ENCODE results near the gene E2F3. TPM values are rescaled to one million over a fixed set of nuclear protein-coding genes. Genes with fewer than 3 reads are reported as not detected.

E2F3 gene
- total RNA-seq, 6 experiments from 2014 or later, result 1.1 to 6.3 (median 4.1) TPM

DNA sequence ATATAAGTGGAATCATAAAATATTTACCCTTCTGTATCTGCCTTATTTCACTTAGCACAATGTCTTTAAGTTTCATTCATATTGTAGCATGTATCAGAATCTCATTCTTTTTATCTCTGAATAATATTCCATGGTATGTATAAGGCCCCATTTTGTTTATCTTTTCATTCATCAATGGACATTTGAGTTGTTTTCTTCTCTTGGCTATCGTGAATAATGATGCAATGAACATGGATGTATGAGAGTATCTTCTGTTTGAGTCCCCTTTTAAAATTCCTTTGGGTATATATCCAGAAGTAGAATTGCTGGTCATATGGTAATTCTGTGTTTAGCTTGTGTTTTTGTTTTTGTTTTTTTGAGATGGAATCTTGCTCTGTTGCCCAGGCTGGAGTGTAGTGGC is 39.6 kb downstream of the E2F3 start:
- peaks cover 0 to 18% (median 7%) of the 10 kb centered on the region in 4 donors for H3K4me1 ChIP-seq
- no peak for DNase-seq
- no peaks in the 10 kb centered on the region for H3K36me3 ChIP-seq
- ATAC-seq, result no peak
- intact Hi-C loops (cut with DNase I), result no loop called here
- H3K4me3 ChIP-seq, result no peak overlapping the region
- peak overlapping the region in 1 of 3 donors; percentile 80 for H3K27ac ChIP-seq
- H3K9me3 ChIP-seq, result no peaks in the 10 kb centered on the region
- 100% methylated on average over 1 of the region's 1 CpG for WGBS (ENCODE audit: insufficient coverage, low coverage, low lambda C conversion rate, missing lambda C conversion rate)
- H3K27me3 ChIP-seq, result no peaks in the 10 kb centered on the region
- TF ChIP-seq CTCF (IDR thresholded peaks at IDR 0.05) (no peak), POLR2A (IDR thresholded peaks at IDR 0.05) (no peak)

DNA sequence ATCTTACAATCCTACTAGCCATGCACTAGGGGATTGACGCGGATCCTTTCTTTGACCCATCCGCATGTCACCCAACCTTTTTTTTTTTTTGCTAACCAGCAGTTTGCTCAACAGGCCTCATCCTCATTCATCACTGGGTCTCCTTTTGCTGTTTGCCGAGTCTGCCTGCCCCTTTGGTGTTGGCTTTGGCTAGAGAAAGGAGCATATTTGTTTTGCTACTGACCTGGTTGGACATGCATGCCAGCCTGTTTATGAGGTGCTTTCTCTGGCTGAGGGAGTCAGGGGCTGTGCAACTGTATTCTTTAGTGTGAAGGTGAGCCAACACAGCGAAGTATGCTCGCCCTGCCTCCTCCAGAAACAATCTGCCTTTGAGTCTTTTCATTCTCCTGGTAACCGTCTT is 40.2 kb downstream of the E2F3 start:
- intact Hi-C loops (cut with DNase I), result no loop called here
- peak; percentile 90 to 97 (median 94) for ATAC-seq
- 21% methylated on average over 5 of the region's 7 CpGs for WGBS (ENCODE audit: insufficient coverage, low coverage, low lambda C conversion rate, missing lambda C conversion rate)

DNA sequence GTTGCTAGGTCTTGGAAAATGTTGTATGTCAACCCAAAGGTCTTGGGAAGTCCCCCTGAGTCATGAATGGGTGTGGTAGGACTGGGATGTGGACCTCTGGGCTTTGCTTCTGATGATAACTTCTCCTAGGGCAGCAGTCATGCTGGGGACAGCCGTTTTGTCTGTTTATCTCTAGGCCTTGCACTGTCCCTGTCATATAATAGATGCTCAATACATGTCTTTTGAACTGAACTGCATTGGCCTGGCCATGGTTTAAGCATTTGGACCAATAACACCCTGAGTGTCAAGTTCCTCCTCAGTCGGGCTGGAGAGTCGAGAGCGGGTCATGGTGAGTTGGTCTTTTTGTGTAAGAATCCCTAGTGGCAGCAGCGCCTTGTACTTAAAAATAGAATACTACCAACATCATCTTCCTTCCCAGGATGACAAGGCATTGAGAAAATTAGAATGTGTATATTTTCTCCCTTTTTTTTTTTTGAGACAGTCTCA is 43.1 kb downstream of the E2F3 start:
- intact Hi-C loops (cut with DNase I), result no loop called here
- DNase-seq (no peak), ATAC-seq (no peak)
- no peaks in the 10 kb centered on the region for H3K36me3 ChIP-seq
- WGBS (ENCODE audit: insufficient coverage, low coverage, low lambda C conversion rate, missing lambda C conversion rate), result 82% methylated on average over 5 of the region's 5 CpGs
- TF ChIP-seq POLR2A (IDR thresholded peaks at IDR 0.05), result no peak
- TF ChIP-seq CTCF (IDR thresholded peaks at IDR 0.05), result no peak
- no peaks in the 10 kb centered on the region for H3K27me3 ChIP-seq
- H3K9me3 ChIP-seq, result no peaks in the 10 kb centered on the region
- H3K4me3 ChIP-seq, result no peak overlapping the region
- no peak overlapping the region for H3K27ac ChIP-seq
- H3K4me1 ChIP-seq, result peaks cover 0 to 39% (median 14%) of the 10 kb centered on the region in 4 donors

More for the DNA sequence above, 40.2 kb downstream of the E2F3 start:
- DNase-seq, result peak in 2 of 3 donors; percentile 60 to 68
- TF ChIP-seq CTCF (IDR thresholded peaks at IDR 0.05) (no peak), POLR2A (IDR thresholded peaks at IDR 0.05) (no peak)
- peak overlapping the region in 2 of 3 donors; percentile 7 to 80 for H3K27ac ChIP-seq
- H3K4me1 ChIP-seq, result peaks cover 0 to 18% (median 9%) of the 10 kb centered on the region in 4 donors
- H3K36me3 ChIP-seq, result no peaks in the 10 kb centered on the region
- H3K27me3 ChIP-seq, result no peaks in the 10 kb centered on the region
- H3K4me3 ChIP-seq, result no peak overlapping the region
- H3K9me3 ChIP-seq, result no peaks in the 10 kb centered on the region

- Histone ChIP-seq H3K27me3 (no peaks in the 10 kb centered on the region), H3K4me3 (no peak overlapping the region), H3K27ac (peak overlapping the region in 2 of 3 donors; percentile 7 to 73), H3K9me3 (no peaks in the 10 kb centered on the region), H3K36me3 (no peaks in the 10 kb centered on the region), H3K4me1 (peaks cover 0 to 37% (median 11%) of the 10 kb centered on the region in 4 donors)
- intact Hi-C loops (cut with DNase I), result no loop called here
- 54% methylated on average over 3 of the region's 3 CpGs for WGBS (ENCODE audit: insufficient coverage, low coverage, low lambda C conversion rate, missing lambda C conversion rate)
- no peak for TF ChIP-seq POLR2A (IDR thresholded peaks at IDR 0.05)
- no peak for TF ChIP-seq CTCF (IDR thresholded peaks at IDR 0.05)
- no peak for DNase-seq
- no peak for ATAC-seq
Measured at GRCh38 chr6:20447157-20447556, 45.5 kb downstream of the E2F3 start.

All from right lobe of liver (tissue), 6 donors.